Measurements from ENCODE around the gene NXN.
"Not testable (repeated sequence)": the region's sequence is repeated elsewhere in the genome, so short reads cannot be mapped to it uniquely, and the experiment has no call there.

The NXN gene

DNA sequence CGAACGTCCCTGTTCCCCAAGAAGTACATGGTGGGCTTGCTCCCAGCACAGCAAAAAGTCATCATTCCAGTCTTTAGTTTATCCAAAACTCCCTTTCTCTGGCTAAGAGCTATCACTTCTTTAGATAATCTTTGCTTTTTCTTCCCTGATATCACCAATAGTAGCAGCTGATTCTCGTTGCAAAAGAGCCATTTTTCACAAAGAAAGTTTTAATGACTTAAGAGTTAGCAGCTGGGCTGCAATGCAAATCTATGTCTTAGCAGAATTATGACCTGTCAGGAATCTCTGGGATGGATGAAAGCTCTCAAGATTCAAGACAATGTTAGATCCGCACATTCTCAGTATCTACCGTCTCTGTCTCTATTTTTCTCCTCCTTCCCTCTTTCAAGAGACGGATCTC is 53.8 kb downstream of the NXN start:
- TF ChIP-seq, protein P1, sequence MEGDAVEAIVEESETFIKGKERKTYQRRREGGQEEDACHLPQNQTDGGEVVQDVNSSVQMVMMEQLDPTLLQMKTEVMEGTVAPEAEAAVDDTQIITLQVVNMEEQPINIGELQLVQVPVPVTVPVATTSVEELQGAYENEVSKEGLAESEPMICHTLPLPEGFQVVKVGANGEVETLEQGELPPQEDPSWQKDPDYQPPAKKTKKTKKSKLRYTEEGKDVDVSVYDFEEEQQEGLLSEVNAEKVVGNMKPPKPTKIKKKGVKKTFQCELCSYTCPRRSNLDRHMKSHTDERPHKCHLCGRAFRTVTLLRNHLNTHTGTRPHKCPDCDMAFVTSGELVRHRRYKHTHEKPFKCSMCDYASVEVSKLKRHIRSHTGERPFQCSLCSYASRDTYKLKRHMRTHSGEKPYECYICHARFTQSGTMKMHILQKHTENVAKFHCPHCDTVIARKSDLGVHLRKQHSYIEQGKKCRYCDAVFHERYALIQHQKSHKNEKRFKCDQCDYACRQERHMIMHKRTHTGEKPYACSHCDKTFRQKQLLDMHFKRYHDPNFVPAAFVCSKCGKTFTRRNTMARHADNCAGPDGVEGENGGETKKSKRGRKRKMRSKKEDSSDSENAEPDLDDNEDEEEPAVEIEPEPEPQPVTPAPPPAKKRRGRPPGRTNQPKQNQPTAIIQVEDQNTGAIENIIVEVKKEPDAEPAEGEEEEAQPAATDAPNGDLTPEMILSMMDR (IDR thresholded peaks at IDR 0.05; ENCODE audit: low read length, missing control alignments): no peak
- H3K4me3 ChIP-seq (replicated peaks; ENCODE audit: low read depth, low read length): no peak overlapping the region
- DNase-seq (ENCODE audit: low read depth): no peak

DNA sequence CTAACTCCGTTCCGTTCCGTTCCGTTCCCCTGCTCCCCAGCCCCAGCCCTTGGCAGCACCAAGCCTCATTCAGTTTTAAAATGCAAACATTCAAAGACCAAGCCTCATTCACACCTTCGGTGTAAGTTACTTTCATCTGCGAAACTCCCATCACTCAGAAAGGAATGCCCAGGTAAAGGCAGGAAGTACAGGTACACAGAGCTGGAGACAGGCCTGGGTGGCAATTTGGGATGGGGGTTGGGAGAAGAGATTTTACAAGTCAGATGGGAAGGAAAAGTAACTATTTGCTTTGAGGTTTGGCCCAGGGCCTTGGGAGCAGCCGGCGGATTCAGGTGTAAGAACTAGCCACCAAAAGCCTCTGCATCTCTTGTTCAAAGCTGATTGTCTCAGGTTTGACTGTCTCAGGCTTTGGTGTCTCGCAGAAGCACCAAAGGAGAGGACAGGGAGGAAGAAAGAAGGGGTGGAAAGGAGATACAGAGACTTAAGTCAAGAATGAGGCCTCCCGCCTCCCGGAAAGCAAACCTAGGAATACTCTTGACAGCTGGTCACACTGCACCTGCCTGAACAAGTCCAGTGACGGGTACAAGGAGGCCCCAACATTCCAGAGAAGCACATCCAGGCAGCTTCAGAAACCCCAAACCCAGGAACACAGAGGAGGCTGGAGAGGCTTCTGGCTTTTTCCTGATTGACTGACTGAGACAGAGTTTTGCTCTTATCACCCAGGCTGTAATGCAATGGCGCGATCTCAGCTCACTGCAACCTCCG is 54.7 kb downstream of the NXN start:
- DNase-seq (ENCODE audit: low read depth): no peak
- TF ChIP-seq, protein P1 (IDR thresholded peaks at IDR 0.05; ENCODE audit: low read length, missing control alignments): no peak
- no peak overlapping the region for H3K4me3 ChIP-seq (replicated peaks; ENCODE audit: low read depth, low read length)

DNA sequence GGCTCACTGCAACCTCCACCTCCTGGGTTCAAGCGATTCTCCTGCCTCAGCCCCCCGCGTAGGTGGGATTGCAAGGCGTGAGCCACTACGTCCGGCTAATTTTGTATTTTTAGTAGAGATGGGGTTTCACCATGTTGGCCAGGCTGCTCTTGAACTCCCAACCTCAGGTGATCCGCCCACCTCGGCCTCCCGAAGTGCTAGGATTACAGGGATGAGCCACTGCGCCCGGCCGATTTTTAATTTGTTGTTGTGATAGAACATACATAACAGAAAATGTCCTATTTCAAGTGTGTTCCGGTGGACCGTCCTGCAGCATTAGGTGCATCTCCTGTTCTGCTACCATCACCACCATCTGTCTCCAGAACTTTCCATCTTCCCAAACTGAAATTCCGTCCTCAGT is 55.3 kb downstream of the NXN start:
- DNase-seq (ENCODE audit: low read depth); H3K4me3 ChIP-seq (replicated peaks; ENCODE audit: low read depth, low read length): not testable (repeated sequence)

DNA sequence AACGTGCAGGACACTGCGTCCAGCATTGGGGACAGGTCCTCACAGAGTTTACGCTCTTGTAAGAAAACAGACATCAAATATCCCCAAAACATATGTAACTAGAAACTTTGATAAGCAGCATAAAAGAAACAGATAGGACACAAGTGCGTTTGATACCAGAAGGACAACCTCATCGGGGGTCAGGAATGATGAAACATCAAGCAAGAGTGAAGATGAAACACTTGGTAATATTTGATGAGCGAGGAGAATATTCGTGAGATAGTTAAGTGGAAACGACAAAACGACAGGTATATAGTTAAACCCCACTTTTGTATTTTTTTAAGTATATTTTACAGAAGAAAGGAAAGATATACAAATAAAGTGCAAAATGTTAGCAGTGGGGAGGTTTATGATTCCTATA is 55.9 kb downstream of the NXN start:
- H3K4me3 ChIP-seq (replicated peaks; ENCODE audit: low read depth, low read length): no peak overlapping the region
- TF ChIP-seq, protein P1 (IDR thresholded peaks at IDR 0.05; ENCODE audit: low read length, missing control alignments): no peak
- DNase-seq (ENCODE audit: low read depth): no peak

DNA sequence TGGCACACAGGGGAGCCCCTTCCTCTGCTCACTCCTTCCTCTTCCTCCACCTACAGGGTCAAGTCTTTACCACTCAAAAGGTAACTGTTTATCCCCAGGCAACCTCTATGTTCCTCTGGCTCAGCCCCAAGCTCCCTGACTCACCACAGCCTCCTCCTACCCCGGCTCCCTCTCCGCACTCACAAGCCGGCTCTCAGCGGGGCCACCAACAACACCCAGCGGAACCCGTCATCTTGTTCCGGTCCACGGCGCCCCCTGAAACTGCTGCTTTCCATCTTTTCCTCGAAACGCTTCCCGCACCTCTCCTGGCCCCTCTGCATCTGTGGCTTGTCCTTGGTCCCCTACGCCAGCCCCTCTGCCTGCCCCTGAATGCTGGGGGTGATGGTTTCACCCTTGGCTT is 58.4 kb downstream of the NXN start:
- TF ChIP-seq, protein P1 (IDR thresholded peaks at IDR 0.05; ENCODE audit: low read length, missing control alignments): no peak
- DNase-seq (ENCODE audit: low read depth): no peak
- no peak overlapping the region for H3K4me3 ChIP-seq (replicated peaks; ENCODE audit: low read depth, low read length)

DNA sequence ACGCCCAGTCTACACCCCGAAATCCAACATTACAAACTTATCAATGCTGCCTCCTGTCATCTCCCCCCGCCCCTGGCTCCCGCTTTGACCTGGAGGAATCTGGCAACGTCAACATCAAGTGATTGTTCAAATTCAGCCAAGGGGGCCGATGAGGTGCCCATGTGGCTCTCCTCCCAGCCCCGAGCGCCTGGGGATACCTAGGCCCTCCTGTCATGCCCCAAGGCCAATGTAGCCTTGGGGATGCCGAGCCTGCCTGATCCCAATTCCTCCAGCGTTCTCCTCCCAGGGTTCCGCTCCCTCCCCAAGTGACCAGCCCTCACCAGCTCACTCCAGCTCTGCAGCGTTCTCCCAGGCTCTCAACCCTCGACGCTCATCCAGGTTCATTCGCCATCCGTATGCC is 59.4 kb downstream of the NXN start:
- H3K4me3 ChIP-seq (replicated peaks; ENCODE audit: low read depth, low read length): no peak overlapping the region
- no peak for DNase-seq (ENCODE audit: low read depth)
- TF ChIP-seq, protein P1 (IDR thresholded peaks at IDR 0.05; ENCODE audit: low read length, missing control alignments): no peak

DNA sequence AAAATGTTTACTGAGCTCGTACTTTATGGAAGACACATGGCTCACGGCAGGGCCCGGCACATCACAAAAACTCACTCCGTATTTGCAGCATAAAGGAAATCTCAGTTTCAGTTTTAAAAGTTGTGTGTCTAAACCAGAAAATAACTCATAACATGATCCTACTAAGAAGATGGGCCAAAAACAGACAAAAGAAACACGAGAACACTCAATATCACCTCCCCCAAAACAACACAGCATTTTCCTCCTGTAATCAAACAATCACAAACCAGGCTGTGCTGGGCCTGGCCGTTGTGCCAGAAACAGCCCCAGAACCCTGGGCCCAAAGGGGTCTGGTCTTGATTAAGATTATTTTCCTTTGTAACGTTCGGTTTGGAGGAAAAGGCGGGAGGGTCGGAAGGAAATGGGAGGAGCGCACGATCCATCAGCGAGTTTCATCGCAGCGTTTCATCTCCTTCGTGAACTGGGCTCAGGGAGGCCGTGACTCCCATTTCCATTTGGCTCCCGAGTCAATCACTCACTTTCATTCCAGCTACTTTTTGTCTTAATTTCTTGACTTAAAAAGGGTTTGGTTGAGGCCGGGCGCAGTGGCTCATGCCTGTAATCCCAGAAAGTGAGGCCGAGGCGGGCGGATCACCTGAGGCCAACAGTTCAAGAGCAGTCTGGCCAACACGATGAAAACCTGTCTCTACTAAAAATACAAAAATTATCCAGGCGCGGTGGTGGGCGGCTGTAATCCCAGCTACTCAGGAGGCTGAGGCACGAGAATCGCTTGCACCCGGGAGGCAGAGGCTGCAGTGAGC is 61.4 kb downstream of the NXN start:
- TF ChIP-seq, protein P1 (IDR thresholded peaks at IDR 0.05; ENCODE audit: low read length, missing control alignments): no peak
- no peak for DNase-seq (ENCODE audit: low read depth)
- H3K4me3 ChIP-seq (replicated peaks; ENCODE audit: low read depth, low read length): no peak overlapping the region
